ENCODE results near the gene OR3A1. TPM values are rescaled to one million over a fixed set of nuclear protein-coding genes. Genes with fewer than 3 reads are reported as not detected.

OR3A1 gene
- total RNA-seq (2021; fragmentation: NEBNext Ultra II Directional; extraction: Animal tissue kit (Norgen Biotek cat#: 25700)) (not detected in 2 replicates), polyA plus RNA-seq (2011; rRNA removed) (not detected in 2 replicates), polyA minus RNA-seq (2011; rRNA and poly(A)+ RNA removed) (not detected in 2 replicates)
- polyA plus RNA-seq (2011; cell fraction: cytosol; rRNA removed): not detected
- polyA plus RNA-seq (2011; cell fraction: nucleus; rRNA removed): not detected
- polyA plus RNA-seq (2012, experiment 1 of 2): not detected in 4 replicates
- not detected for polyA plus RNA-seq (2012, experiment 2 of 2)
- not detected for polyA plus RNA-seq (2013, experiment 1 of 2)
- polyA plus RNA-seq (2013, experiment 2 of 2): not detected
- polyA minus RNA-seq (2011; cell fraction: cytosol; rRNA and poly(A)+ RNA removed): not detected
- not detected for polyA minus RNA-seq (2011; cell fraction: nucleus; rRNA and poly(A)+ RNA removed)
- long read RNA-seq, experiment 1: 0 reads
- long read RNA-seq, experiment 2: 0 reads

GRCh38 chr17:3298260-3298659 is at the start of gene OR3A1:
Gene OR3A1 (minus strand): TSS chr17:3298360. CDS start chr17:3292582, 5,778 bp downstream.
- FAIRE-seq (no peak), DNase-seq (ENCODE audit: low read depth in 1 of 2, low spot score in 2 of 2) (no peak)
- H3K4me1 ChIP-seq (replicated peaks in 1 of 4; ENCODE audit: control insufficient read depth in 3 of 4, insufficient read depth in 4 of 4, low read length in 3 of 4): no peaks in the 10 kb centered on the region
- no peak within 1 kb of the TSS for H4K91ac ChIP-seq (replicated peaks; ENCODE audit: insufficient read length, low read length)
- H3K27me3 ChIP-seq (replicated peaks in 1 of 4; ENCODE audit: control insufficient read depth in 3 of 4, extremely low read depth in 1 of 4, insufficient read depth in 3 of 4, low read length in 3 of 4): no peaks in the 10 kb centered on the region
- no peak within 1 kb of the TSS for H2AK5ac ChIP-seq (ENCODE audit: low read depth, low read length)
- no peak within 1 kb of the TSS for H4K5ac ChIP-seq (ENCODE audit: insufficient read length, low read depth, low read length)
- no peak for TF ChIP-seq TAF1 (IDR thresholded peaks at IDR 0.05; ENCODE audit: low read depth, low read length)
- TF ChIP-seq BACH1 (IDR thresholded peaks at IDR 0.05; ENCODE audit: low read length): no peak
- no peak for TF ChIP-seq JUND (IDR thresholded peaks at IDR 0.05; ENCODE audit: low read length)
- no peak for TF ChIP-seq SP2 (IDR thresholded peaks at IDR 0.05; ENCODE audit: low read length)
- no peak for TF ChIP-seq TEAD4 (IDR thresholded peaks at IDR 0.05; ENCODE audit: low read depth, low read length)
- TF ChIP-seq CTBP2 (IDR thresholded peaks at IDR 0.05; ENCODE audit: borderline replicate concordance, insufficient read depth, insufficient read length, low read length): no peak
- no peak for TF ChIP-seq SIRT6 (IDR thresholded peaks at IDR 0.05; ENCODE audit: low read length)
- no peak for TF ChIP-seq NRF1 (IDR thresholded peaks at IDR 0.05; ENCODE audit: low read depth, low read length)
- TF ChIP-seq BCL11A (IDR thresholded peaks at IDR 0.05; ENCODE audit: low read depth in 2 of 2, low read length in 2 of 2): no peak
- TF ChIP-seq KDM4A (IDR thresholded peaks at IDR 0.05; ENCODE audit: low read depth, low read length, severe bottlenecking): no peak
- TF ChIP-seq EGR1 (IDR thresholded peaks at IDR 0.05; ENCODE audit: borderline replicate concordance, low read depth, low read length): no peak
- no peak for TF ChIP-seq JUN (IDR thresholded peaks at IDR 0.05; ENCODE audit: low read depth, low read length)
- no peak within 1 kb of the TSS for H3K27ac ChIP-seq (ENCODE audit: low read depth, low read length)
- H2BK15ac ChIP-seq (ENCODE audit: low read length): no peak within 1 kb of the TSS
- no peak within 1 kb of the TSS for H3K9ac ChIP-seq (replicated peaks in 1 of 4; ENCODE audit: extremely low read depth in 1 of 4, low read depth in 3 of 4, low read length in 3 of 4)
- H3K9me3 ChIP-seq (ENCODE audit: insufficient read depth in 2 of 2, low read depth in 1 of 2, low read length in 1 of 2): peaks cover 17 to 19% of the 10 kb centered on the region in 2 experiments; a peak in 2 of 4 replicates
- no peak within 1 kb of the TSS for H2BK5ac ChIP-seq (ENCODE audit: low read depth, low read length)
- H3K23ac ChIP-seq (ENCODE audit: insufficient read length): no peak within 1 kb of the TSS
- no peak within 1 kb of the TSS for H4K8ac ChIP-seq (ENCODE audit: extremely low read depth, insufficient read depth, low read length)
- H3K14ac ChIP-seq (ENCODE audit: insufficient read length): no peak within 1 kb of the TSS
- H3K56ac ChIP-seq (replicated peaks; ENCODE audit: insufficient read length, low read depth, low read length): no peak within 1 kb of the TSS
- ChIA-PET CTCF (ENCODE audit: partially characterized antibody) (no interaction called here), POLR2A (ENCODE audit: partially characterized antibody) (no interaction called here)
- no peaks in the 10 kb centered on the region; the same call in 1 of the 2 replicates for H3K79me1 ChIP-seq (ENCODE audit: low read depth, low read length)
- H2AFZ ChIP-seq (ENCODE audit: low read length): no peak within 1 kb of the TSS
- no peaks in the 10 kb centered on the region for H3K36me3 ChIP-seq (ENCODE audit: control insufficient read depth in 2 of 4, insufficient read depth in 4 of 4, low read length in 3 of 4)
- H3K4me3 ChIP-seq (ENCODE audit: extremely low read depth in 1 of 4, insufficient read depth in 2 of 4, low read depth in 3 of 4, low read length in 4 of 4): no peak within 1 kb of the TSS
- no peak within 1 kb of the TSS for H2BK120ac ChIP-seq (replicated peaks; ENCODE audit: low read depth, low read length)
- no peak within 1 kb of the TSS for H2BK20ac ChIP-seq (ENCODE audit: low read length)
- H3K18ac ChIP-seq (ENCODE audit: extremely low read depth, low read length): no peak within 1 kb of the TSS
- H3K4ac ChIP-seq (replicated peaks; ENCODE audit: insufficient read length, low read depth, low read length): no peak within 1 kb of the TSS
- no peak within 1 kb of the TSS for H3K4me2 ChIP-seq (ENCODE audit: insufficient read depth in 1 of 2, low read depth in 2 of 2, low read length in 2 of 2)
- H4K20me1 ChIP-seq (replicated peaks in 1 of 2; ENCODE audit: control insufficient read depth in 1 of 2, insufficient read depth in 2 of 2, low read length in 2 of 2): no peaks in the 10 kb centered on the region
- H3K23me2 ChIP-seq (ENCODE audit: low read depth, low read length): no peaks in the 10 kb centered on the region; the same call in 1 of the 2 replicates
- WGBS, 2 experiments (ENCODE audit: extremely low coverage in 1 of 2, insufficient coverage in 1 of 2, insufficient read length in 1 of 2, insufficient replicate concordance in 2 of 2, low coverage in 1 of 2, low lambda C conversion rate in 2 of 2, missing lambda C conversion rate in 1 of 2): 83% methylated on average over 6 of the region's 6 CpGs; no CpG with 5 or more reads in 1 of the 2 experiments
- H2BK12ac ChIP-seq (ENCODE audit: low read depth, low read length): no peak within 1 kb of the TSS
- H3K79me2 ChIP-seq (ENCODE audit: control insufficient read depth in 1 of 2, insufficient read depth in 2 of 2, low read length in 2 of 2): no peaks in the 10 kb centered on the region

Measured in H1 (cell line).